Measurements from ENCODE around the gene CIT.

DNA sequence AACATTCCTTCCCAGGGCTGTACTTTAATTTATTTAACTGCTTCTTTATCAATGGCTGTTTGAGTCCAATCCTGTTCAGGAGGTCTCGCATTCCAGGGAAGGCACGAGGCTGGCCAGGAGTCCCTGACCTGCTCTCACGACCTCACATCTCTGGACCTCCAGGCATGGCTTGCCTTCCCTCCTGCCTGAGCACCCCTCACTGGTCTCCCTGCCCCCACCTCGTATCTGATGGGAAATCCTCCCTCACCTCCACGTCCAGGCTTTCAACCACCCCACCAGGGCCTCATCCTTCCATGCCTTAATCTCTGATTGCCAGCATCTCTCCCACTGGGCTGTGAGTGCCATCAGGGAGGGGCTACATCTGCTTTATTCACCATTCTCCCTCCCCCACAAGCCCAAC, 180.2 kb downstream of the CIT start:
- TF ChIP-seq SIN3A (IDR thresholded peaks at IDR 0.05; ENCODE audit: borderline replicate concordance, insufficient read depth, low read length) (no peak), TAF1 (IDR thresholded peaks at IDR 0.05; ENCODE audit: borderline replicate concordance, insufficient read depth, low read length) (no peak), POLR2AphosphoS5 (IDR thresholded peaks at IDR 0.05; ENCODE audit: low read depth, low read length) (no peak)
- TF ChIP-seq, protein P1, sequence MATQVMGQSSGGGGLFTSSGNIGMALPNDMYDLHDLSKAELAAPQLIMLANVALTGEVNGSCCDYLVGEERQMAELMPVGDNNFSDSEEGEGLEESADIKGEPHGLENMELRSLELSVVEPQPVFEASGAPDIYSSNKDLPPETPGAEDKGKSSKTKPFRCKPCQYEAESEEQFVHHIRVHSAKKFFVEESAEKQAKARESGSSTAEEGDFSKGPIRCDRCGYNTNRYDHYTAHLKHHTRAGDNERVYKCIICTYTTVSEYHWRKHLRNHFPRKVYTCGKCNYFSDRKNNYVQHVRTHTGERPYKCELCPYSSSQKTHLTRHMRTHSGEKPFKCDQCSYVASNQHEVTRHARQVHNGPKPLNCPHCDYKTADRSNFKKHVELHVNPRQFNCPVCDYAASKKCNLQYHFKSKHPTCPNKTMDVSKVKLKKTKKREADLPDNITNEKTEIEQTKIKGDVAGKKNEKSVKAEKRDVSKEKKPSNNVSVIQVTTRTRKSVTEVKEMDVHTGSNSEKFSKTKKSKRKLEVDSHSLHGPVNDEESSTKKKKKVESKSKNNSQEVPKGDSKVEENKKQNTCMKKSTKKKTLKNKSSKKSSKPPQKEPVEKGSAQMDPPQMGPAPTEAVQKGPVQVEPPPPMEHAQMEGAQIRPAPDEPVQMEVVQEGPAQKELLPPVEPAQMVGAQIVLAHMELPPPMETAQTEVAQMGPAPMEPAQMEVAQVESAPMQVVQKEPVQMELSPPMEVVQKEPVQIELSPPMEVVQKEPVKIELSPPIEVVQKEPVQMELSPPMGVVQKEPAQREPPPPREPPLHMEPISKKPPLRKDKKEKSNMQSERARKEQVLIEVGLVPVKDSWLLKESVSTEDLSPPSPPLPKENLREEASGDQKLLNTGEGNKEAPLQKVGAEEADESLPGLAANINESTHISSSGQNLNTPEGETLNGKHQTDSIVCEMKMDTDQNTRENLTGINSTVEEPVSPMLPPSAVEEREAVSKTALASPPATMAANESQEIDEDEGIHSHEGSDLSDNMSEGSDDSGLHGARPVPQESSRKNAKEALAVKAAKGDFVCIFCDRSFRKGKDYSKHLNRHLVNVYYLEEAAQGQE (IDR thresholded peaks at IDR 0.05; ENCODE audit: insufficient read depth in 1 of 2, low read depth in 2 of 2, low read length in 2 of 2) = no peak
